HPDE6-E6E7 (cell line): ENCODE data around the gene BLTP2.
A peak's percentile ranks its signal among the peaks of the same experiment; 100 is the strongest.
"Not testable (repeated sequence)": the region's sequence is repeated elsewhere in the genome, so short reads cannot be mapped to it uniquely, and the experiment has no call there.

ENCODE experiments used
- DNase-seq: peaks from one replicate; pipeline ENCODE4 v3.0.0; 2011; ENCODE audit warnings: missing footprints; ENCODE audit errors: extremely low spot score

BLTP2 gene

GRCh38 chr17:28644787-28645575, at the start of gene BLTP2:
Gene BLTP2, minus strand, starts transcription at chr17:28645158. Its CDS starts 102 bp downstream, at chr17:28645056.
- peak; percentile 98 for DNase-seq

- no peak for DNase-seq
Measured at GRCh38 chr17:28693869-28694268, 48.9 kb upstream of the BLTP2 start.

- no peak for DNase-seq
Measured at GRCh38 chr17:28689011-28689410, 44.1 kb upstream of the BLTP2 start.

GRCh38 chr17:28688481-28688880, 43.5 kb upstream of the BLTP2 start:
- no peak for DNase-seq

- no peak for DNase-seq
Measured at GRCh38 chr17:28686296-28686695, 41.3 kb upstream of the BLTP2 start.

GRCh38 chr17:28685366-28685765, 40.4 kb upstream of the BLTP2 start:
- DNase-seq = no peak

- no peak for DNase-seq
Measured at GRCh38 chr17:28684963-28685362, 40.0 kb upstream of the BLTP2 start.

- no peak for DNase-seq
Measured at GRCh38 chr17:28682655-28683054, 37.7 kb upstream of the BLTP2 start.

- DNase-seq = peak; percentile 38
Measured at GRCh38 chr17:28675980-28676379, 31.0 kb upstream of the BLTP2 start.

- no peak for DNase-seq
Measured at GRCh38 chr17:28675490-28675889, 30.5 kb upstream of the BLTP2 start.

- DNase-seq = no peak
Measured at GRCh38 chr17:28669918-28670317, 25.0 kb upstream of the BLTP2 start.

- no peak for DNase-seq
Measured at GRCh38 chr17:28667870-28668269, 22.9 kb upstream of the BLTP2 start.

- DNase-seq = no peak
Measured at GRCh38 chr17:28665994-28666393, 21.0 kb upstream of the BLTP2 start.

- no peak for DNase-seq
Measured at GRCh38 chr17:28663723-28664122, 18.8 kb upstream of the BLTP2 start.

- no peak for DNase-seq
Measured at GRCh38 chr17:28662527-28662829, 17.5 kb upstream of the BLTP2 start.

GRCh38 chr17:28661635-28662526, 16.9 kb upstream of the BLTP2 start, which contains the start of the genes SDF2 and SUPT6H:
Gene SDF2, minus strand, starts transcription at chr17:28661906. Its CDS starts 30 bp downstream, at chr17:28661876.
Gene SUPT6H, plus strand, starts transcription at chr17:28662205. Its CDS starts 11,197 bp downstream, at chr17:28673402.
- DNase-seq = peak; percentile 87

GRCh38 chr17:28659497-28659881, 14.5 kb upstream of the BLTP2 start:
- DNase-seq = not testable (repeated sequence)

- not testable (repeated sequence) for DNase-seq
Measured at GRCh38 chr17:28658766-28659496, 14.0 kb upstream of the BLTP2 start.

- not testable (repeated sequence) for DNase-seq
Measured at GRCh38 chr17:28658342-28658741, 13.4 kb upstream of the BLTP2 start.

- no peak for DNase-seq
Measured at GRCh38 chr17:28657756-28658155, 12.8 kb upstream of the BLTP2 start.

GRCh38 chr17:28655160-28655559, 10.2 kb upstream of the BLTP2 start:
- DNase-seq = no peak

- DNase-seq = no peak
Measured at GRCh38 chr17:28648698-28649097, 3.7 kb upstream of the BLTP2 start.
